PC-3 (cell line): ENCODE data around the gene HCN3.

ENCODE experiments used
- CTCF ChIP-seq: fragments of 300-600 bp; sonication (generic); conservative IDR thresholded peaks from 2 replicates; pipeline ENCODE4 v1.5.1; 2017; ENCODE audit warnings: antibody characterized with exemption, low read depth, mild to moderate bottlenecking, low read length
- EZH2 ChIP-seq: fragments of 300-600 bp; sonication (generic); IDR thresholded peaks from one replicate; pipeline ENCODE4 v1.6.1; 2017; ENCODE audit warnings: antibody characterized with exemption, mild to moderate bottlenecking, low read length; ENCODE audit not compliant: unreplicated experiment
- EZH2phosphoT487 ChIP-seq: fragments of 300-600 bp; sonication (generic); IDR thresholded peaks from 2 replicates; pipeline ENCODE4 v1.6.1; 2018; ENCODE audit warnings: mild to moderate bottlenecking, antibody characterized with exemption, low read length, borderline replicate concordance

- TF ChIP-seq CTCF (no peak), EZH2 (no peak), EZH2phosphoT487 (no peak)
Observed at GRCh38 chr1:155247667-155248553, 29.4 kb upstream of the HCN3 start.
